Amygdala (tissue), 56 donors: ENCODE data around the gene SLC39A11.
A peak's percentile ranks its signal among the peaks of the same experiment; 100 is the strongest.
"Not testable (repeated sequence)": the region's sequence is repeated elsewhere in the genome, so short reads cannot be mapped to it uniquely, and the experiment has no call there.

Source experiments
- DNase-seq, 56 donors: peaks; one replicate each; lab custom pipeline; 2025; lab: John Stamatoyannopoulos, UW

SLC39A11 gene

GRCh38 chr17:73083432-73083831, 9.1 kb downstream of the SLC39A11 start:
- DNase-seq, result no peak

- no peak for DNase-seq
Measured at GRCh38 chr17:73074566-73074965, 17.9 kb downstream of the SLC39A11 start.

GRCh38 chr17:73072219-73072962, 20.1 kb downstream of the SLC39A11 start:
- DNase-seq, result peak in 1 of 56 donors; percentile 11

GRCh38 chr17:73071066-73071999, 21.2 kb downstream of the SLC39A11 start:
- DNase-seq, result peak in 2 of 56 donors; percentile 26 to 36

DNA sequence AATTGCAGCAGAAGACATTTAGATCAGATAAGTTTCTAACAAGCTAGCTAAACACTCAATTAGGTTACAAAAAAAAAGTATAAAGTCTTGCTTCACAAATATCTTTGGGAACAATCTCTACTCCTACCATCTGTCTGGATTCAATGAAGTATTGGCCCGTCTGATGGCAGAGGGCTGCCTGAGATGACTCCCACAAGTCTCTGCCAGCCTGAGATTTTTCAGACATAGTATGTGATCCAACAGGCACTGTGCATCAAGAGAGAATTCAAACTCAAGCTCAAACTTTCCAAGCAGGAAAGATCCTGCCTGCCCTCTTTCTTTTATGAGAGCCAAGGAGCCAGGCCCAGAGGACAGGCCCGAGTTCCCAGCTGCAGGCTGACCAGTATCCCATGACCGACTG, 22.6 kb downstream of the SLC39A11 start:
- DNase-seq, result no peak

DNA sequence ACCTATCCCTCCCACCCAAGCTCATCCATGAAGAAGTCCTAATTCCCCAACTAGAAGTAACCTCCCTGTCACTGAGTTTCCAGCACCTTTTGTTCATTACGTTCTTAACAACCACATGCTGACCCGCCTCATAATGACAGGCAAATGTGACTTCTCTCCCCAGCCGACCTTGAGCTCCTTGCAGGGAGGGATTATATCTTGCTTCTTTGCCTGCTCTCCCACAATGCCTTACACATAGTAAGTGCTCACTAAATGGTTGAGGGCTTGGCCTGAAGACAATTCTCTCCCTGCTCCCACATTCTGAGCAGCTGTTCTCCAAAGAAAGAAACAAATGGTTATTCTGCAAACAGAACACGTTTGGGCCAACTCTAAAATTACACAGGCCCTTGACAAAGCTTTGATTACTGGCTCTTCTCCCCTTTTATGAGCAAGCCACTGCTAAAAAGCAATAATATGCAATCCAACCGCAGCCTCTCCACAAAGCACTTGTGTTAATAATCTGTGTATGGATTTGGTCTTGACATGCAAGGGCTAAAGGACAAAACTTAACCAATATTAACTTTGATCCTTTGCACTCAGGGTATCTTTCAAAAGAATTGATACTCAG, 23.2 kb downstream of the SLC39A11 start:
- DNase-seq, result no peak

- peak in 4 of 56 donors; percentile 8 to 17 (median 14) for DNase-seq
Measured at GRCh38 chr17:73068322-73069153, 23.9 kb downstream of the SLC39A11 start.

DNA sequence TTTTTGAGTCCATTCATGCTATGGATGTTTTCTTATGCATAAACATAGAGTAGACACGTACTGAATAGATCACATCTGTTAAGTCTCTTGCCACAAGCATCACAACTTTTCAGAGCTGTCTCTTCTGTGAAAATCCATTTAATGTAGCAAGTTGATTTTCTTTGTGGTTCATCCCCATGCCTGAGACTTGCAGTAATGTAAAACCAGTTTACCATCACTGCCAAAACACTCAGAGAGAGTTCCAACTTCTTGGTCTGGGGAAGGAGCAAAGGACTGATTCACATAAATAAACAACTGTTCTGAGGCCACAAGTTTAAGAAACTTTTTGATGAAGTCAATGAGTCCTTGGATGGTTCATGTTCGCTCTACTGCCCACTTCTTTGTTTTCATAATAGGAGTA, 24.8 kb downstream of the SLC39A11 start:
- not testable (repeated sequence) for DNase-seq

DNA sequence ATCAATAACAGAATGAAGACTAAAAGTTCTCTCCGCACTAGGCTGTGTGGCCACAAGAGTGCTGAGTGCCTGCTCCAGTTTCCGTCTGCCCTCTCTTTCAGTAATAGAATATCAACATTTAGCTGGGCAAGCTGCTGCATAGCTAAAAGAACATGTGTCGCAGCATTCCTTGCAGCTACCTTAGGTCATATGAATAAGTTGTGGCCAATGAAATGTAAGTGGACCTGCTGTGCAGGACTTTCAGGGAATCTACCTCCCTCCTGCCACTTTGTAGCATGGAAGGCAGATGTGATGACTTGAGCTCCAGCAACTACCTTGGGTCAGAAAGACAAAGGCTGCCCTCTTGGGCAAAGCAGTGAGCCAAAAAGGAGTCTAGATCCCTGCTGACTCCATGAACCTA, 25.4 kb downstream of the SLC39A11 start:
- no peak for DNase-seq

- no peak for DNase-seq
Measured at GRCh38 chr17:73066148-73066884, 26.2 kb downstream of the SLC39A11 start.

- DNase-seq, result no peak
Measured at GRCh38 chr17:73065376-73065775, 27.1 kb downstream of the SLC39A11 start.

DNA sequence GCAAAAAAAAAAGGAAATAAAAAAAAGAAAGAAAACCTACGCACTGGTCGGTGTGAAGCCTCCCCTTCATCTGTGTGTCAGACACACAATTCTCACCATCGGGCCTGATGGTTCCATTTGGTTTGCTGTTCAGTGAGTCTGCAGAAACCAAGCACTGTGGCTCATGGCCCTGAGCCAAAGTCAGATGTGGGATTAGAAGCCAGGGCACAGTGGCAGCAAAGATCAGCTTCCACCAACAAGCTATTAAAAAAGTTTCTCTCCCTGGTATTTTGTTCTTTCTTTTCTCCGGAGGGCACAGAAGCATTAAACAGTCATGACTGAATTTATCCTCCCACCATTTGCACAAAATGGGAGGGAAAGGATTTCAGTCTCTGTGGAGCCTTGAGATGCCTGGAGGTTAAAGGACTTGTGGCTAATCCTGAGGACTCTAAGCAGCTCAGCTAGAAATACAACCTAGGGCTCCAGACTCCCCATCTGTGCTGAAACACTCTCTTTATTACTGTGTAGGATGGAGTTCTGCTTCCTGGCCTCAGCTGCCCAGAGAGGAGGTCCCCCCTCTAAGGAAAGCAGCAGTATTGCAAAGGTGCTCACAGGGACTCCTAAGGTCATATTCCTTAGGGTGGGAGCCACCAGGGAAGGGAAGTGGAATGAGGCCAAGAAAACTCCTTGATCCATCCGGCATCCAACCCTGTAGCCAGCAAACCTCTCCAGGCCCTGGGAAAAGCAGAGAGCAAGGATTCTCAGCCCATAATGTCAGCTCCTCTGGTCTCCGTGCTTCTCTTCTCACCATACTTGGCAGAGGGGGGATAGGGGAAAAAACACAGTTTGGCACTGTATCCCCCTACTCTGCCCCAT, 28.2 kb downstream of the SLC39A11 start:
- peak in 18 of 56 donors; percentile 10 to 57 (median 28) for DNase-seq

- no peak for DNase-seq
Measured at GRCh38 chr17:73062726-73063125, 29.8 kb downstream of the SLC39A11 start.

- no peak for DNase-seq
Measured at GRCh38 chr17:73061161-73061560, 31.3 kb downstream of the SLC39A11 start.

DNA sequence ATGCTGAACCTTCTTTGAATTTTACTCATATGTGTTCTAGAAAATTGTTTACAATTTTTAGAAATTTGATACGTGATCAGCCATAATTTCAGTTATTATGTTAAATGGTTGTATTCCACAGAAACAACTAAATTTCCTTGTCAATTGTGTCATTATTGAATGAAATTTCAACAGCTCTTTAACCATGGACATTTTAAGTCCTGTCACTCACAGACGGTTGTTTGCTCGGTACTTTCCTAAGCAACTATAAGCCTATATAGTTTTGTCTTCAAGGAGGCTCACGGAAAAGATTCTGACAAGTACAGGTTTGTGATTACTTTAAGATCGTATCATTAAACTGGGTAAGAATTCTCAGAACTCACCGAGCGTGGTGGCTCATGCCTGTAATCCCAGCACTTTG, 31.8 kb downstream of the SLC39A11 start:
- no peak for DNase-seq

DNA sequence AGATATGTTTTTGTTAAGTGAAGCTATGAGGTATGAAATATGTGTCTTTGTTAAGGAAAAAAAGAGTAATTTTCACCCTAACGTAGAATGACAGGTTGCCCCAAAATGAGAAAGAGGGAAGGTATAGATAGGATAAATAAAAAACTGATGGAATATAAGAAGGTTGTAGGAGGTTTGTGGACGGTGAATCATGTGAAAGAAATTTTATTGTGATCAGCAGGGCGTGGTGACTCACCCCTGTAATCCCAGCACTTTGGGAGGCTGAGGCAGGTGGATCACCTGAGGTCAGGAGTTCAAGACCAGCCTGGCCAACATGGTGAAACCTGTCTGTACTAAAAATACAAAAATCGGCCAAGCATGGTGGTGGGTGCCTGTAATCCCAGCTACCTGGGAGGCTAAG, 32.8 kb downstream of the SLC39A11 start:
- not testable (repeated sequence) for DNase-seq

- DNase-seq, result no peak
Measured at GRCh38 chr17:73058022-73058421, 34.5 kb downstream of the SLC39A11 start.

DNA sequence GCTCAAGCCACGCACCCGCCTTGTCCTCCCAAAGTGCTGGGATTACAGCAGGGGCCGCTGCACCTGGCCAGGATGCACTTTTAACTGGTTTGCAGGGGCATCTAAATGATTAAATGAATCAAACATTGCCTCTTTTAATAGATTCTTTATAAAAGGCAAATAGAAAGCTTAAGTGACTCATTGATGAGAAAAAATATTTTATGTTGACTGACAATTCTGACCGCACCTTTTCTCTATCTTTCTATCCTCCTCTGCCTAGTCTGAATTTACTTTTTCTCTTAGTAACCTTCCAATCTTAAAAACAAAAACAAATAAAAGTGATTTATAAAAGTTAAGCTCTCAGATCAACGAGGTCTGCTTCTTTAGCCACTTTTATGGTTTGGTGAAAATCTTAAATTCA, 35.3 kb downstream of the SLC39A11 start:
- no peak for DNase-seq

GRCh38 chr17:73052923-73053322, 39.6 kb downstream of the SLC39A11 start:
- no peak for DNase-seq
